GM10847 (cell line): Measurements from ENCODE around the gene APBA2.

ENCODE experiments used
- POLR2A ChIP-seq: IDR thresholded peaks from 2 replicates; pipeline ENCODE4 v1.6.1; 2011; ENCODE audit not compliant: insufficient read length; ENCODE audit errors: extremely low read depth

The APBA2 gene

DNA sequence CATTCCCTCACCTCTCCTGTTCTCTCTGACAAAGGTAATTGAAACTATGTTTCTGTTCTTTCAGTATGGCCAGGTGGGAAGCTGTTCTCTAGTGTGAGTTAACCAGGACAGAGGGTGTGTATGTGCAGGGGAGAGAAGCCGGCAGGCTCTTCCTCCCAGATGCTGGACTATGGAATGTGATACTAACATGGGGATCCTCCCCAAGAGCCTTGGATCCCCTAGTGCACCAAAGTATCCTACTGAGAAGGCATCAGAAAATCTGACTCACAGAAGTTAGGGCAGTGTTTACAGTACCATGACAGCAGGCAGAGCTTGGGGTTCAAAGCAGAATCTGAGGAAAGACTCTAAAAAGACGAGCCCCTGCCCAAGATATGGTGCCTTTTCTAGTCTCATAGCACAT lies 123.1 kb downstream of the APBA2 start:
- TF ChIP-seq POLR2A, result no peak

DNA sequence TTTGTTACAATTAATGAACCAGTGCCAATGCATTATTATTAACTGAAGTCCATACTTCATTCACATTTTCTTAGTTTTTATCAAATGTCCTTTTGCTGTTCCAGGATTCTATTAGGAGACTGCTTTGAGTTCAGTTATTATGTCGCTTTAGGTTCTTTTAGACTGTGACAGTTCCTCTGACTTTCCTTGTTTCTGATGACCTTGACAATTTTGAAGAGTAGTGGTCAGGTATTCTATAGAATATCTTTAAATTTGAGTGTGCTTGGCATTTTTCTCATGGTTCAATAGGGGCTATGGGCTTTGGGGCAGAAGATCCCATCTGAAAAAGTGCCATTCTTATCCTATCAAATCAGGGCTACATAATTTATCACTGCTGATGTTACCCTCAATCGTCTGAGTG lies 126.3 kb downstream of the APBA2 start:
- no peak for TF ChIP-seq POLR2A

DNA sequence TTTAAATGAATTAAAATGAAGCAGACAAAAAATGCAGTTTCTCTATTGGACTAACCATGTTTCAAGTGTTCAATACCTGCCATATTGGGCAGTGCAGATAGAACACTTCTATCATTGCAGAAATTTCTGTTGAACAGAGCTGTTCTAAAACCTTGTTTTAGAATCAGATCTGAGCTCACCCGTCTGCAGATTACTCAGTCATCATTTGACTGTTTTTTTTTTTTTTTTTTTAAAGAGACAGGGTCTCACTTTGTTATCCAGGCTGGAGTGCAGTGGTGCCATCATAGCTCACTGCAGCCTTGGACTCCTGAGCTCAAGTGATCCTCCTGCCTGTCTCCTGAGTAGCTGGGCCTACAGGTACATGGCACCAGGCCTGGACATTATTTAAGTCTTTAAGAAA lies 128.7 kb downstream of the APBA2 start:
- no peak for TF ChIP-seq POLR2A

DNA sequence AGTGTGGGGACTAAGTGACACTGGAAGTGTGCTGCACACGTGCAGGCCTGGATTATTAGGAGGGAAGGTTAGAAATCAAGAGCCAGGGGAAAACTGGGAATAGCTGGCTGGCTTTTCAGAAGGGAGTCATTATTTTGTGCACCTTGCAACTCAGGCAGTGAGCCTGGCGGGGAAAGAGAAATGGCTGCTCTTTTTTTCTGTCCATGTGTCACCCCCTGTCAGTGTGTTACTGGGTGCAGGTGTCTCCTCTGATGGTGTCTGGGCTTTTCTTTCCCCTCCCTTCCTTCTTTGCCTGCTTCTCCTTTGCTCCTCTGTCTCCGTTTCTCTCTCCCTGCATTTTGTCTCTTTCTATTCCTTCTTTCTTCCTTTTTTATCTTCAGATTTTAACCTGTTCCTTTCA lies 130.7 kb downstream of the APBA2 start:
- no peak for TF ChIP-seq POLR2A

DNA sequence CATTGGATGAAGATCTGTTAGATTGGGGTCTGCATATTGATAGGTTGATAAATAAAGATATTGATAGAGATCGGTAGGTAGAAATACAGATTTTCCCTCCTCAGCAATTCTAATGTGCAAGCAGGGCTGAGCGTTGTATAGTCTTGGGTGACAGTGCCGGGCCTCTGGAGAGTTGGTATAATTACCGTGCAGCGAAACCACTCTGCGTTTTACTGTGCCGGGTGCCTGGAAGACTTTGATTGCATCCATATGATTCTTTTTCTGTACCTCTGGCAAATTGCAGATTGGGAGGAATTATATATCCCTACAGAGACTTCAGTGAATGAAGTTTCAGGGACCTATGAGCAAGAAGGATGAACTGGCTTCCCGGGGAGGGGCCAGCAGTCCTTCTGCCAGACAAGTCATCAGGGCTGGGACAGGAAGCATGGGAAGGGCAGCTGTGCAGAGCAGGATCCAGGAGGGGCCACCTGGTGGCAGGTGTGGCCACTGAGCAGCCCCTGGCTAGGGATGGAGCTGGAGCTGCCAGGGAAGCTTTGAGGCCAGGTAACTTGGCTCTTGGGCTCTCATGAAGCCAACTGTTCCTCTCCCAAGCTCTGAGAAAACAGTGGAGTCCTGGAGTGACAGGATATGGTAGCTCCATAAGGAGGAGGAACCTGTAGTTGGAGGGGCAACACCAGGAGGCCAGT lies 132.5 kb downstream of the APBA2 start:
- TF ChIP-seq POLR2A, result no peak

DNA sequence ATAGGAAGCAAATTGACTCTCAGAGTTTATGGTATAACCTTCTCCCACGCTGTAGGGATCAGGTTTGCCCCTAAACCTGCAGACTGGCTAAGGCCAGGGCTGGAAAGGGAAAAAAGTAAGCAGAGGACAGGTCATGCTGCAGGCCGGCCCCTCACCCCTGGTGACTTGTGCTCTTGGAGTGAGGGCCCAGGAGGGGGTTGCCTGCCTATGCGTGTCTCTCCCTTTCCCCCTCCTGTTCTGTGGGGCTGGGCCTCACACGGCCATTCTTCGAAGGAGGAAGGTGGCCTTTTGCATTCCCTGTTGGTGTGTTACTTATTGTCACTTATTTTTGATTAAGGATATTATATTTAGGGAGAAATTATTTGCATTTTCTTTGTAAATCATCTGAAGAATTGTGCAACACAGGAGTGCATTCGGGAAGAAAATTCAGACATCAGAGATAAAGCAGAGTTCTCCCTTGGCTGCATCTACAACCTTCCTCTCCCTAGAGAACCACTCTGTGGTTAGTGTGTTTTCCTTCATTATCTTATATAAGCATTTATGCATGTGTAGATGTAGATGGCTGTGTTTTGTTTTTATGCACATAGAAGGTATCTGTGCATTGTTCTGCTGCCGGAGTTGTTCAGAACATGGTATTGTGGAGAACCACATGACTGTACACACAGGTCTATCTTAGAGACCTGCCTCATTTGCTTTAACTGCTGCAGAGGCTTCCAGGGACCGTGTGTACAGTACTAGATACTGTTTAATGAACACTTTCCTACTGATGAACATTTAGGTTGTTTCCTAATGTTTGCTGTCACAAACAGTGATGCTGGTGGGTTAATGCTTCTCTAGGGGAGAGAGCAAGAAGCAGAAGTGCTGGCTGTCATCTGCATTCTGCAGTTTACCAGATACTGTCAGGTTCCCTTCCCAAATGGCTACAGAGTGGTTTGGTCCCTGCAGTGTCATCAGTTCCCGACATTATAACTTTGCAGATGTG lies 133.5 kb downstream of the APBA2 start:
- no peak for TF ChIP-seq POLR2A

DNA sequence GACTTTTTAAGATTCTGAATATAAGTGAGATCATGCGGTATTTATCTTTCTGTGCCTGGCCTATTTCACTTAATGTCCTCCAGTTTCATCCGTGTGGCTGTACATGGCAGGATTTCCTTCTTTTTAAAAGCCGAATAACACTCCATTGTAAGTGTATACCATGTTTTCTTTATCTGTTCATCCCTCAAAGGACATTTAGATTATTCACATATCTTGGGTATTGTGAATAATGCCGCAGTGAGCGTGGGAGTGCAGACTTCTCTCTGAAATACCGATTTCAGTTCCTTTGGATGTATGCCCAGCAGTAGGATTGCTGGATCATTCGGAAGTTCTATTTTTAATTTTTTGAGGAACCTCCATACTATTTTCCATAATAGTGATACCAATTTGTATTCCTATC lies 136.1 kb downstream of the APBA2 start:
- no peak for TF ChIP-seq POLR2A

DNA sequence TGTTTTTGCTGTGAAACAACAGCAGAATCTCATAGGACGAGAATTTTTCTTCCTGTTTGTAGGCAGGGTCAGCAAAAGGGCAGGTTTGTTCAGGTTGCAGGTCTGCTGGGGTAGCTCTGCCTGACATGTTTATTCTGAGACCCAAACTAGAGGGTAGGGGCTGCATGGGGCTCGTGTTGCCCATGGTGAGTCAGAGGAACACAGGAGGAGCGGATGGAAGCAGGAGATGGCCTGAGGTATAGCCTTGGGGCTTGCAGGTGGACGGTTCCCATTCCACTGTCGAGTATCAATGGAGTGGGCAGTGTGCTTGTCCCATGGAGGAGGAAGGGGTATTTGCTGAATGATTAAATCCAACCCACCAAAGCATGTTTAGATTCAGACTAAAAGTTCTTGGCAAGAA lies 138.9 kb downstream of the APBA2 start:
- no peak for TF ChIP-seq POLR2A

GRCh38 chr15:29029651-29030195 lies 143.9 kb downstream of the APBA2 start:
- no peak for TF ChIP-seq POLR2A

DNA sequence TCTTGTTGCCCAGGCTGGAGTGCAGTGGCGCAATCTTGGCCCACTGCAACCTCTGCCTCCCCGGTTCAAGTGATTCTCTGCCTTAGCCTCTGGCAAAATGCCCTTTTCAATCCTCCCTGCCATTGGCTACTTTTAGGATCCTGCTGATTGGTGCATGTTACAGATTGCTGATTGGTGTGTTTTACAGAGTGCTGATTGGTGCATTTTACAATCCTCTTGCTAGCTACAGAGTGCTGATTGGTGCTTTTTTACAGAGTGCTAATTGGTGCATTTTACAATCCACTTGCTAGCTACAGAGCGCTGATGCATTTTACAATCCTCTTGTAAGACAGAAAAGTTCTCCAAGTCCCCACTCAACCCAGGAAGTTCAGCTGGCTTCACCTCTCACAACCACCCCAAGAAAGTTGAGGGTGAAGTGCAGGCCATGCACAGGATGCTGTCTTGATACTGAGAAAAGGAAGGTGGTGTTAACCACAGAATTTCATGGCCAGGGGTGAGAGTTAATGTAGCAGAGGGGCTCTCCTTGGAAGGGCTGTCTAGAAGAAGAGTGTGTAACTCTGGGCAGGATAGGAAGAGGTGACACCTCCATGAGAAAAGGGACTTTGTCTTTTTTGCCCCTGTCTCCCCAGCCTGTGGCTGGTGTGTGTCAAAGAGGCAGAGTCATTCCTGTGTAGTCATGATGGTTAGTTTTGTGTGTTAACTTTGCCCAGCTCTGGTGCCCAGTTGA lies 145.9 kb downstream of the APBA2 start:
- TF ChIP-seq POLR2A, result no peak

- TF ChIP-seq POLR2A, result no peak
Measured at GRCh38 chr15:29032229-29032625, 146.5 kb downstream of the APBA2 start.

GRCh38 chr15:29032751-29033150 lies 147.0 kb downstream of the APBA2 start:
- TF ChIP-seq POLR2A, result no peak

DNA sequence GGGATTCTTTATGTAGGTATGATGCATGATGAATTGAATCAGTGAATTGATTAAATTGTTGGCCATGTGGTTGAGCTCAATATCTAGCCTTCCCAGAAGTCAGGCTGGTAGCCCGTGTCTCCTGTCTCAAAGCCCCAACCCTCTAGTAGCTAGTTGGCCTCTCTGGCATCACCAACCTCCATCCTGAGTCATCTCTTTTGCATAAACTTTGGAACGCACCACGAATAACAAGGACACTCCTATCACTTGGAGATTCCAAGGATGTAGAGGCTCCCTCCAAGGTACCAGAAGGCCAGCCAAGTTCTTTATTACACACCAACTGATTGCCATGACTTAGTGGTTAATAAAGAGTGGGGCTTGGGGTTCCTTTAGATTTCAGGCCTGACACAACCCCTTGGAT lies 148.4 kb downstream of the APBA2 start:
- TF ChIP-seq POLR2A, result no peak

GRCh38 chr15:29034593-29035335 lies 149.0 kb downstream of the APBA2 start:
- TF ChIP-seq POLR2A, result no peak
